ENCODE data around the gene SKAP2. TPM values are rescaled to one million over a fixed set of nuclear protein-coding genes. Genes with fewer than 3 reads are reported as not detected.

The SKAP2 gene
- total RNA-seq, 1 experiment from 2014 or later: 3.2 TPM

DNA sequence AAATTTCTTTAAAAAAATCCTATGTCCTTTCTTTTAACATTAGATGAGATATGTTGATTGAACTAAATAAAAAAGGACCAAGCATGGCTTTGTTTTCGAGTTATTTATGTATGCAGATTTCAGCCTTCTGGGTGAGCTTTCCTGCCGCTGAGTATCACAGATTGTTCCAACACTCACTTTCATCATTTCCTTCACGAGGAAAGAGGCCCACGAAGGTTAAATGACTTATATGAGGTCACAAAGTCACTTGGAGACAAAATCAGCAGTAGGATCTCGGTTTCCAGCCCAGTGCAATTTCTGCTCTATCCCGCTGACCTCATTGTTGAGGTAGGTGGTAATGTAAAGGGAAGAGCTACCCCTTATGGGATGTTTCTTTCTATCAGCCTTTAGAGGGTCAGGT, 226.8 kb downstream of the SKAP2 start:
- H3K4me2 ChIP-seq (ENCODE audit: insufficient read depth, insufficient read length, low read length): no peak overlapping the region
- no peak overlapping the region for H2AFZ ChIP-seq (ENCODE audit: low read length)
- H3K79me1 ChIP-seq (ENCODE audit: insufficient read depth, low read depth, low read length, poor library complexity, severe bottlenecking): no peaks in the 10 kb centered on the region
- H2AK5ac ChIP-seq (ENCODE audit: insufficient read length, low read length): no peak overlapping the region
- H2BK15ac ChIP-seq (ENCODE audit: low read depth, low read length): no peak overlapping the region
- H3K4me1 ChIP-seq (ENCODE audit: insufficient read depth, low read length): no peaks in the 10 kb centered on the region
- WGBS (ENCODE audit: extremely low coverage, insufficient read length, low lambda C conversion rate): no CpG with 5 or more reads among the region's 6 CpGs
- H2BK12ac ChIP-seq (ENCODE audit: insufficient read length, low read depth, low read length): no peak overlapping the region
- no peak for DNase-seq
- H3K56ac ChIP-seq (ENCODE audit: insufficient read length, low read depth, low read length): no peak overlapping the region
- Mint-ChIP-seq H3K27me3 (ENCODE audit: low read depth) (no peaks in the 10 kb centered on the region), H3K4me1 (no peaks in the 10 kb centered on the region), H3K27ac (no peak overlapping the region), H3K4me3 (no peak overlapping the region), H3K9me3 (no peaks in the 10 kb centered on the region), H3K36me3 (ENCODE audit: insufficient read depth in 1 of 3, low read depth in 3 of 3) (no peaks in the 10 kb centered on the region)
- no peak overlapping the region for H3K4ac ChIP-seq (ENCODE audit: low read depth, low read length)
- H3T11ph ChIP-seq (ENCODE audit: low read length): no peak overlapping the region
- TF ChIP-seq, protein P1, sequence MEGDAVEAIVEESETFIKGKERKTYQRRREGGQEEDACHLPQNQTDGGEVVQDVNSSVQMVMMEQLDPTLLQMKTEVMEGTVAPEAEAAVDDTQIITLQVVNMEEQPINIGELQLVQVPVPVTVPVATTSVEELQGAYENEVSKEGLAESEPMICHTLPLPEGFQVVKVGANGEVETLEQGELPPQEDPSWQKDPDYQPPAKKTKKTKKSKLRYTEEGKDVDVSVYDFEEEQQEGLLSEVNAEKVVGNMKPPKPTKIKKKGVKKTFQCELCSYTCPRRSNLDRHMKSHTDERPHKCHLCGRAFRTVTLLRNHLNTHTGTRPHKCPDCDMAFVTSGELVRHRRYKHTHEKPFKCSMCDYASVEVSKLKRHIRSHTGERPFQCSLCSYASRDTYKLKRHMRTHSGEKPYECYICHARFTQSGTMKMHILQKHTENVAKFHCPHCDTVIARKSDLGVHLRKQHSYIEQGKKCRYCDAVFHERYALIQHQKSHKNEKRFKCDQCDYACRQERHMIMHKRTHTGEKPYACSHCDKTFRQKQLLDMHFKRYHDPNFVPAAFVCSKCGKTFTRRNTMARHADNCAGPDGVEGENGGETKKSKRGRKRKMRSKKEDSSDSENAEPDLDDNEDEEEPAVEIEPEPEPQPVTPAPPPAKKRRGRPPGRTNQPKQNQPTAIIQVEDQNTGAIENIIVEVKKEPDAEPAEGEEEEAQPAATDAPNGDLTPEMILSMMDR (conservative IDR thresholded peaks at IDR 0.05): no peak
- H2BK120ac ChIP-seq (ENCODE audit: low read depth, low read length, poor library complexity, severe bottlenecking): no peak overlapping the region
- H3K9me3 ChIP-seq (ENCODE audit: control insufficient read depth, low read depth, low read length): no peaks in the 10 kb centered on the region
- no peaks in the 10 kb centered on the region for H4K20me1 ChIP-seq (ENCODE audit: control insufficient read depth, insufficient read depth, insufficient read length)
- no peaks in the 10 kb centered on the region for H3K23me2 ChIP-seq (ENCODE audit: insufficient read length, low read depth, low read length, poor library complexity, severe bottlenecking)
- H3K27ac ChIP-seq (ENCODE audit: insufficient read length, low read depth, low read length): no peak overlapping the region
- H3K18ac ChIP-seq (ENCODE audit: insufficient read length, low read depth, low read length): no peak overlapping the region
- no peak overlapping the region for H3K23ac ChIP-seq (ENCODE audit: insufficient read length, low read depth, low read length)
- H3K9ac ChIP-seq (ENCODE audit: extremely low read depth, insufficient read length, low read length): no peak overlapping the region
- H4K8ac ChIP-seq (replicated peaks; ENCODE audit: insufficient read length, low read depth, low read length): no peak overlapping the region
- H3K27me3 ChIP-seq (ENCODE audit: insufficient read depth, low read length): no peaks in the 10 kb centered on the region
- no peak overlapping the region for H2BK20ac ChIP-seq (ENCODE audit: low read depth, low read length, poor library complexity, severe bottlenecking)
- H2BK5ac ChIP-seq (ENCODE audit: insufficient read length, low read length): no peak overlapping the region
- H3K79me2 ChIP-seq (ENCODE audit: insufficient read depth, low read length): no peaks in the 10 kb centered on the region
- H4K5ac ChIP-seq (ENCODE audit: insufficient read length, low read depth, low read length): no peak overlapping the region
- H4K91ac ChIP-seq (ENCODE audit: insufficient read length, low read depth, low read length): no peak overlapping the region
- no peak overlapping the region for H3K14ac ChIP-seq (ENCODE audit: insufficient read depth, low read length)

Measured in H9 (cell line).